Measurements from ENCODE around the gene PTPRK.
A peak's percentile ranks its signal among the peaks of the same experiment; 100 is the strongest.

PTPRK gene

GRCh38 chr6:128335963-128336362, 184.4 kb downstream of the PTPRK start:
- intact Hi-C loops (cut with DNase I; ENCODE audit: low total_unique reads), result no loop called here
- Histone ChIP-seq H3K4me1 (peaks cover 0 to 65% (median 8%) of the 10 kb centered on the region in 4 donors), H3K9me3 (no peaks in the 10 kb centered on the region), H3K36me3 (no peaks in the 10 kb centered on the region), H3K27ac (no peak overlapping the region), H3K27me3 (no peaks in the 10 kb centered on the region), H3K4me3 (no peak overlapping the region)
- no peak for TF ChIP-seq CTCF (IDR thresholded peaks at IDR 0.05)
- no peak for DNase-seq

- no peak for DNase-seq
- intact Hi-C loops (cut with DNase I; ENCODE audit: low total_unique reads), result no loop called here
- no peak overlapping the region for H3K27ac ChIP-seq
- no peaks in the 10 kb centered on the region for H3K9me3 ChIP-seq
- H3K4me3 ChIP-seq, result no peak overlapping the region
- no peak for TF ChIP-seq CTCF (IDR thresholded peaks at IDR 0.05)
- no peaks in the 10 kb centered on the region for H3K27me3 ChIP-seq
- H3K4me1 ChIP-seq, result peaks cover 0 to 57% (median 2%) of the 10 kb centered on the region in 4 donors
- no peaks in the 10 kb centered on the region for H3K36me3 ChIP-seq
Observed at GRCh38 chr6:128333581-128334223, 186.7 kb downstream of the PTPRK start.

GRCh38 chr6:128327890-128328289, 192.5 kb downstream of the PTPRK start:
- no peaks in the 10 kb centered on the region for H3K9me3 ChIP-seq
- DNase-seq, result no peak
- no peak overlapping the region for H3K4me3 ChIP-seq
- intact Hi-C loops (cut with DNase I; ENCODE audit: low total_unique reads), result no loop called here
- peak in 1 of 2 experiments; percentile 33 for TF ChIP-seq CTCF (IDR thresholded peaks at IDR 0.05)
- H3K27me3 ChIP-seq, result no peaks in the 10 kb centered on the region
- peaks cover 0 to 15% (median 2%) of the 10 kb centered on the region in 4 donors for H3K4me1 ChIP-seq
- H3K27ac ChIP-seq, result no peak overlapping the region
- H3K36me3 ChIP-seq, result no peaks in the 10 kb centered on the region

GRCh38 chr6:128323011-128323410, 197.4 kb downstream of the PTPRK start:
- no peak for TF ChIP-seq CTCF (IDR thresholded peaks at IDR 0.05)
- H3K36me3 ChIP-seq, result no peaks in the 10 kb centered on the region
- intact Hi-C loops (cut with DNase I; ENCODE audit: low total_unique reads), result no loop called here
- peaks cover 0 to 3% (median 0%) of the 10 kb centered on the region in 4 donors for H3K4me1 ChIP-seq
- H3K27ac ChIP-seq, result no peak overlapping the region
- no peaks in the 10 kb centered on the region for H3K27me3 ChIP-seq
- H3K4me3 ChIP-seq, result no peak overlapping the region
- DNase-seq, result no peak
- no peaks in the 10 kb centered on the region for H3K9me3 ChIP-seq

GRCh38 chr6:128319946-128320345, 200.5 kb downstream of the PTPRK start:
- Histone ChIP-seq H3K4me1 (no peaks in the 10 kb centered on the region), H3K9me3 (no peaks in the 10 kb centered on the region), H3K36me3 (no peaks in the 10 kb centered on the region), H3K27me3 (no peaks in the 10 kb centered on the region), H3K4me3 (no peak overlapping the region), H3K27ac (no peak overlapping the region)
- DNase-seq, result no peak
- no peak for TF ChIP-seq CTCF (IDR thresholded peaks at IDR 0.05)
- intact Hi-C loops (cut with DNase I; ENCODE audit: low total_unique reads), result no loop called here

- TF ChIP-seq CTCF (IDR thresholded peaks at IDR 0.05), result no peak
- Histone ChIP-seq H3K27ac (no peak overlapping the region), H3K4me1 (peaks cover 0 to 5% (median 0%) of the 10 kb centered on the region in 4 donors), H3K4me3 (no peak overlapping the region), H3K9me3 (no peaks in the 10 kb centered on the region), H3K36me3 (no peaks in the 10 kb centered on the region), H3K27me3 (no peaks in the 10 kb centered on the region)
- intact Hi-C loops (cut with DNase I; ENCODE audit: low total_unique reads), result no loop called here
- no peak for DNase-seq
Observed at GRCh38 chr6:128319157-128319556, 201.2 kb downstream of the PTPRK start.

Measured in tibial artery (tissue), 4 donors.